KOPT-K1 (cell line): ENCODE data around the gene DNAJB11.
"Not testable (repeated sequence)": the region's sequence is repeated elsewhere in the genome, so short reads cannot be mapped to it uniquely, and the experiment has no call there.

Experiments used
- H3K27ac ChIP-seq: fragments of 200-600 bp; sonication (generic); 2 replicates; pipeline ENCODE4 v1.5.1; 2016; ENCODE audit warnings: antibody characterized with exemption, mild to moderate bottlenecking, low read depth, low read length; ENCODE audit not compliant: poor library complexity, severe bottlenecking
- H3K36me3 ChIP-seq: fragments of 200-600 bp; sonication (generic); 2 replicates; pipeline ENCODE4 v1.5.1; 2017; ENCODE audit warnings: antibody characterized with exemption, mild to moderate bottlenecking, low read length, moderate library complexity; ENCODE audit not compliant: insufficient read depth
- H3K9me3 ChIP-seq: fragments of 200-600 bp; sonication (generic); 2 replicates; pipeline ENCODE4 v1.5.1; 2017; ENCODE audit warnings: antibody characterized with exemption, low read length, mild to moderate bottlenecking; ENCODE audit not compliant: insufficient read depth, poor library complexity, severe bottlenecking

The DNAJB11 gene

DNA sequence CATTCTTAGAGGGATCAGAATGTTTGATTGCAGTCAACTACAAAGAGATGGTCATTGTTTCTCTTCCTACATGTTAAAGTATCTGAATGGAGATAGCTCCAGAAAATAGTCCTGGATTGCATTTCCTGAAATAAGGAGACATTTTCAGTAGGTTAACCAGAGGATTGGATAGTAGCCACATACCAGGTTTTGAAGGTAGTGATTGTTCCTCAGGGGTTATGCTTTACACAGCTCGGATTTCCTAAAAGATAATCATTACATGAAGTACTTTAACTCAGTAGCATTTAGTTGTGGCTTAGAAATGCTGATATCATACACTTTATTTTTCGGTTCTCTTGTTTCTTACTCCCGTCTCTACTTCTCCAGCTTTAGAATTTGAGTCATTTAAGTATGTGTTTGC is 10.3 kb downstream of the DNAJB11 start:
- Histone ChIP-seq H3K9me3 (no peaks in the 10 kb centered on the region), H3K27ac (no peak overlapping the region), H3K36me3 (peaks cover 99% of the 10 kb centered on the region)

DNA sequence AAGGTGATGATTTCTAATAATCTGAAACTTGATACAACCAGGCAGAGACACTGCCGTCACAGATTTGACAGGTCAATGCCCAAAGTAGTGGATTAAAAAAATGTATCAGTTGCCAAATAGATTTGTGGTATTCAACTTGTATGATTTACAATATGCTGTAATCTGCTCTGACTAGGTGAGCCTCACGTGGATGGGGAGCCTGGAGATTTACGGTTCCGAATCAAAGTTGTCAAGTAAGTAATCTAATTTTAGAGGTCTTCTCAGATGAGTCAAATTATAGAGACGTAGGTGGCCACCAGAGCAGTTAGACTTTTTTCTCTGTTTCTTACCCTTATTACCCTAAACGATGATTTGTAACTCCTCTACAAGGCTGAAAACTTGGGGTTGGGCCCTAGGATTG is 12.0 kb downstream of the DNAJB11 start:
- Histone ChIP-seq H3K27ac (no peak overlapping the region), H3K9me3 (no peaks in the 10 kb centered on the region), H3K36me3 (peaks cover 88% of the 10 kb centered on the region)

DNA sequence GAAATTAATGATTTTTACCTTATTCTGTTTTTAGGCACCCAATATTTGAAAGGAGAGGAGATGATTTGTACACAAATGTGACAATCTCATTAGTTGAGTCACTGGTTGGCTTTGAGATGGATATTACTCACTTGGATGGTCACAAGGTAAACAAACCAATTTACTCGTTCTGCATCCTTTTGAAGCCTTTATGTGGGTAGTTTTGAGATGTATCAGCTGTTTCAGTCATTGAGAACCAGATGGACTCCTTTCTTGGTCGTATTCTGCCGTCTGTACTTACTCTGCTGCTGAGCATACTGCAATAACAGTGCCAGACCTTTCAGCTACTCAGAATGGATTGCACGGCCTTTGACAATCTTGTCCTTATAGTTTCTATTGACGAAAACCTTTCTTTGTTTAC is 13.3 kb downstream of the DNAJB11 start:
- no peak overlapping the region for H3K27ac ChIP-seq
- peaks cover 76% of the 10 kb centered on the region for H3K36me3 ChIP-seq
- no peaks in the 10 kb centered on the region for H3K9me3 ChIP-seq

DNA sequence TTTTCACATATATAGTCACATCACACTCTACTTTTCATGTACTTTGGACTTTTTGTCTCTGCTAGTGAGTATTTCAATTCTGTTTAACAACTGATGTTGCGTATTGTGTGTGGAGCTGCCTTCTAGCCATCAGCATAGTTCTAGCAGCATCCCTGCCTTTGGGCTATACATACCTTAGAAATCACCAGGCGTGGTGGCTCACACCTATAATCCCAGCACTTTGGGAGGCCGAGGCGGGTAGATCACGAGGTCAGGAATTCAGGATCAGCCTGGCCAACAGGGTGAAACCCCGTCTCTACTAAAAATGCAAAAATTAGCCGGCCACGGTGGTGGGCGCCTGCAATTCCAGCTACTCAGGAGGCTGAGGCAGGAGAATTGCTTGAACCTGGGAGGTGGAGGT is 15.7 kb downstream of the DNAJB11 start:
- peaks cover 52% of the 10 kb centered on the region for H3K36me3 ChIP-seq
- H3K9me3 ChIP-seq: not testable (repeated sequence)

DNA sequence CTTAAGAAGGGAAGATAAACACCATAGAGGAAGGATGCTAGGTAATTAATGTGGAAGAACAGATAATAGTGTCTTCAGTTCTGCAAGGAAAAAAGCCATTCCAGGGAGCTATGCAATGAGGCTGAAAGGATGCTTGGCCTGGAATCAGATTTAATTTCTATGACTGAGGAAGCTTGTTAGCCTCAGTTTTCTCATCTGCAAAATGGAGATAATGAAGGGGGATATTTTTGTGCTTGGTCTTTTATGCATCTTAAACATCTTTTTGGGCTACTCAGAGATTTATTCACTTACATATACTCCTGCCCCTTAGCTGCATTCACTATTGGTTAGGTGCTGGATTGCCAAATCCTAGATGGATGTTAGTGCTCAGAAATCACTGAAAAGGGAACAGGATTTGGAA is 16.7 kb downstream of the DNAJB11 start:
- Histone ChIP-seq H3K9me3 (no peaks in the 10 kb centered on the region), H3K27ac (no peak overlapping the region), H3K36me3 (peaks cover 42% of the 10 kb centered on the region)

More for the DNA sequence above, 15.7 kb downstream of the DNAJB11 start:
- H3K27ac ChIP-seq: not testable (repeated sequence)

DNA sequence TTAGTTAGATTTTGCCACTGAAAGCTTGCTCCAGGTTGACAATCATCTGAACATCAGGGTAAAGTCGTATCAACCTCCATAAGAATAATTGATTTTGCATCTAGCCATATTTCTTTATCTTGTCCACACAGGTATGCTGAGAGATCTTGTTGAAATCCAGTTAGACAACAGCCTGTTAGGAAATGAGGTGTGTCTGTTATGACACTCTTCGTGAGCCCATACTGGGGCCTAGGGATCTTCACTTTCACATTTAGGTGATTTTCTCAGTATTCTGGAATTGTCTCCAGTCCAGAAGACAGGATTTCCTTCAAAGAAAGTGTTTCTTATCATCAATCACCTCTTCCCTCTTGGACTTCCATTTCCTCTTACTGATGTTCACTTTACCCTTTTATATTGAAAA is 18.1 kb downstream of the DNAJB11 start:
- Histone ChIP-seq H3K27ac (no peak overlapping the region), H3K36me3 (peaks cover 28% of the 10 kb centered on the region), H3K9me3 (no peaks in the 10 kb centered on the region)

DNA sequence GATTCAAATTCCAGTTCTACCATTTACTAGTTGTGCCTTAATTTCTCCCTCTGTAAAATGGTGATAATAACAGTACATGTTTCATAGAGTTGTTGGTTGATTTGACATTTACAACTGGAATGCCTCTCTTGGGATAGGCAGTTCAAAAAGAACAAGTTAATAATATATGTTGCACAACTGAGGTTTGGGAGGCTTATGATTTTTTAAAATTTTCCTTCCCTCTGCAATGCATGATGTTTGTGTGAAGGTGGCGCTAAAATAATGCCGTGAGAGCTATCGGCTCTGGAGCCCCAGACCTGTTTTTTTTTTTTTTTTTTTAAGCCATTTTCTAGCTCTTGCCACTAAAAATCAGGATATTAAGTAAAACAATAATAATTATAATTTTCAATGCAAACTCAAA is 18.6 kb downstream of the DNAJB11 start:
- Histone ChIP-seq H3K36me3 (peaks cover 23% of the 10 kb centered on the region), H3K27ac (no peak overlapping the region), H3K9me3 (no peaks in the 10 kb centered on the region)

DNA sequence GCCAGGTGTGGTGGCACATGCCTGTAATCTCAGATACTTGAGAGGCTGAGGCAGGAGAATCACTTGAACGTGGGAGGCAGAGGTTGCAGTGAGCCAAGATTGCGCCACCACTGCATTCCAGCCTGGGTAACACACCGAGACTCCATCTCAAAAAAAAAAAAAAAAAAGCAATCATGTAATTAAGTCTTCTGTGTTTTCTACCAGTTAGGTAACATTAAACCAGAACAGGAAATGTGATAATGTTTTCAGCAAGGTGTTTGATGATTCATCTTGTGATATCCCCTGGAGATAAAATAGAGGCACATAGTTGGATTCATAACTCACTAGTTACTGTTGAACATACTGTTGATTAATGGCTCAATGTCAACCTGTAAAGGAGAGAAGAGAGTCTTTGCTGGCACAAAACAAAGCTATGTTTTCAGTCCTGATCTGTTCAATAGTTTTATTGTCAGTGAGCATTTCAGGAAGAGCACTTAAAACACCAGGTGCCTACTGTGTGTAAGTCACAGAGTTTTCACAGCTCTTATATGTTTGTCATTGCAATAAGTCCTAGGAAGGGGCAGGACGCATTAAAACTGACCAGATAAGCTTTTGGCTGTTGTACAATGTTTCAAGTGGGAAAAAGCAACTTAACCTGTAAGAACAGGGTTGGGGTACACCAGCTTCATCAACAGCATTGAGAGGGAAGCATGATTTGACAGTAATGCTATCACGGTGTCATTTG is 19.5 kb downstream of the DNAJB11 start:
- Histone ChIP-seq H3K9me3 (no peaks in the 10 kb centered on the region), H3K36me3 (peaks cover 14% of the 10 kb centered on the region), H3K27ac (no peak overlapping the region)

DNA sequence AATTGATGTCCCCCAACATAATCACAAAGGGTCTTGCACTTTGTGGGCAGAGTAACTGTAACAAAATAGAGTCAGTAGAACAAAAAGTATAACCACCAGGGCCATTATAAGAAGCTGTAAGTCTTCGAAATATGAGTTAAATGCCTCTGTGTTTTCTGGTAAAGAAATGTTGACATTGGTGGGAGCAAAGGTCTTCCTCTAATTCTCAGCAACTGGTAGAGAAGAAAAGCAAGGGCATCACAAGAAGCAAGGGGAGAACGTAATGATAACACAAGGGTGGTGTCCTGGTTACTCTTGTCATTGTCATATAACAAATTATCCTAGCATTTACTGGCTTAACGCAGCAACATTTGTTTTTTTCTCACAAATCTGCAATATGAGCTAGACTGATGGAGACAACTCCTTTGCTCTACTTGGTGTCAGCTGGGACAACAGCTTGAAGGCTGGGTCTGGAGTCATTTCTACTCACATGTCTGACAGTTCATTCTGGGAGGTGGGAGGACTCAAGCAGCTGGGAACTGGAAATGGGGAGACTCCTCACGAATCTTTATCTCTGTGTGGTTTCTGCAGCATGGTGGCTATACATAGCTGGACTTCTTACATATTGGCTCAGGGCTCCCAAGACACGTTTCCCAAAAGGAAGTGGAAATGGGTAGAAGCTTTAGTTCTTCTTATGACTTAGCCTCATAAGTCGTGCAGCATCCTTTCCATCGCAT is 20.2 kb downstream of the DNAJB11 start:
- Histone ChIP-seq H3K9me3 (no peaks in the 10 kb centered on the region), H3K36me3 (peaks cover 7% of the 10 kb centered on the region), H3K27ac (no peak overlapping the region)

DNA sequence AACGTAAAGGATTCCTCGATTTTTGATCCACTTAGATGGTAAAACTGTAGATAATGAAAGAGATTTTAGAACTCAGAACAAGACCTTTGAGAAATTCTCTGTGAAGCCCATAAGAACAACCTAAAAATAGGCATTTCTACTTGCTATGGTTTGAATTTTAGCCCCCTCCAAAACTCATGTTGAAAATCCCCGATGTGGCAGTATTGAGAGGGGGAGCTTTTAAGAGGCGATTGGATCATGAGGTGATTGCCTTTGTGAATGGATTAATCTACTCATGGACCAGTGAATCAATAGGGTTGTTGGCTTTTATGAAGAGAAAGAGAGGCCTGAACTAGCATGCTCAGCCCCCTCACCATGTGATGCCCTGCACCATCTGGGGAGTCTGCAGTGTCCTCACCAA is 22.2 kb downstream of the DNAJB11 start:
- Histone ChIP-seq H3K27ac (no peak overlapping the region), H3K9me3 (no peaks in the 10 kb centered on the region), H3K36me3 (no peaks in the 10 kb centered on the region)

DNA sequence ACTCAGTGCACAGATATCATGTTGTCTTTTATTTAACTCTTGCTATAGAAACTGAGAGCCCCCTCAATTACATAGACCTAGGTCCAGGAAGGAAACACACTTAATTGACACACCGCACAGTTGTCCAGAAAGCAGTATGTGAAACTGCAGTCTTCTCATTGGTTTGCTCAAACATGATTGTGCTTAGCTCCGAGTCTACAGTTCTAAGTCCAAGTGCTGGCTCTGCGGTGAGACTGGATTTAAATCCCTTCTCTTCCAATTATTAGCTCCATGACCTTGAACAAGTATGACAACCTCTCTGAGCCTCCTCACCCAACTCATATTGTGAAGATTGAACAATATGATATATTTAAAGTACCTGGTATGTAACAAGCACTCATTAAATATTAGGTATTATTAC is 23.3 kb downstream of the DNAJB11 start:
- Histone ChIP-seq H3K36me3 (no peaks in the 10 kb centered on the region), H3K27ac (no peak overlapping the region), H3K9me3 (no peaks in the 10 kb centered on the region)

DNA sequence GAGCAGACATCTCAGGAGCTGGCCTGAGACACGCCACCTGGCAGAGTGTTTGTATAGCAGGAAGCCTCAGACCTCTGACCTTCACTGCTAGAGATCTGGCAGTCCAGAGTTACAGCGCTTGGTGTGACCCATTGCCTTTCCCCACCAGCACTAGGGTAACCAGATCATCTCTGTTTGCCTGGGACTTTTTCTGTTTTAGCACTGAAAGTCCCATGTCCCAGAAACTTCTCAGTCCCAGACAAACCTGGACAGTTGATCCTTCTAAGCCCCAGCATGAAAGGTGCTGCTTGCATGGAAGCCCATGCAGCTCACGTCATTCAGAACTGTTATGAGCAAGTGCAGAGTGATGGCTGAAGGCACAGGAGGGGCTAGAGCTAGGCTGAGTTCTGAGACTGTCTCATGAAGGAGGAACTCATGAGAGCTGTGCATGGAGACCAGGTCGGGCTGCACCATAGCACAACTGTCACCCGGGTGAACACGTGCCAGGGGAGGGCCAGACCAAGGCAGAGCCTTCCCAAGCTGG is 24.1 kb downstream of the DNAJB11 start:
- H3K9me3 ChIP-seq: no peaks in the 10 kb centered on the region
- H3K36me3 ChIP-seq: no peaks in the 10 kb centered on the region
- no peak overlapping the region for H3K27ac ChIP-seq

DNA sequence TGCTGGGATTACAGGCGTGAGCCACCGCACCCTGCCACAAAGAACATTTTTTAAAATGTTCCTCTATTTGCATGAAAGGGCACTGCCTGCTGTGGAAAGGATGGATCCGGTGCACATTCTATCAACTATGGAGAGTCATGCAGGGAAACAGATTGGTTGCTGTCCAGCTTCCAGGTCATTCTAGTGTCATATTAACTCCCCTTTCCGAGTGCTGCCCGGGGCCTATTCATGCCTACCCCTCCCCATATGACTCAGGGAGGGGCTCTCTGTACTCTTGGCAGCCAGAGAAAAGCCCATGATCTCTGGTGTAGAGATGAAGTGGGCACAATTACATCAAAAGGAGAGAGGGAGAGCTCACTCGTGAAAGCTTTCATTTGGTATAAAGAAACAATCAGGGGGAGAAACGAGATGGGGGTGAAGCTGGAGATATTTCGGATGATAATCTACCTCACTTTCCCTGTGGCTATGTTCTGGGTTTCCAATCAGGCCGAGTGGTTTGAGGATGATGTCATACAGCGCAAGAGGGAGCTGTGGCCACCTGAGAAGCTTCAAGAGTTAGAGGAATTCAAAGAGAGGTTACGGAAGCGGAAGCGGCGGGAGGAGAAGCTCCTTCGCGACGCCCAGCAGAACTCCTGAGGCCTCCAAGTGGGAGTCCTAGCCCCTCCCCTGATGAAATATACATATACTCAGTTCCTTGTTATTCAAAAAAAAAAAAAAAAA is 26.2 kb downstream of the DNAJB11 start:
- Histone ChIP-seq H3K27ac (no peak overlapping the region), H3K36me3 (no peaks in the 10 kb centered on the region), H3K9me3 (no peaks in the 10 kb centered on the region)

DNA sequence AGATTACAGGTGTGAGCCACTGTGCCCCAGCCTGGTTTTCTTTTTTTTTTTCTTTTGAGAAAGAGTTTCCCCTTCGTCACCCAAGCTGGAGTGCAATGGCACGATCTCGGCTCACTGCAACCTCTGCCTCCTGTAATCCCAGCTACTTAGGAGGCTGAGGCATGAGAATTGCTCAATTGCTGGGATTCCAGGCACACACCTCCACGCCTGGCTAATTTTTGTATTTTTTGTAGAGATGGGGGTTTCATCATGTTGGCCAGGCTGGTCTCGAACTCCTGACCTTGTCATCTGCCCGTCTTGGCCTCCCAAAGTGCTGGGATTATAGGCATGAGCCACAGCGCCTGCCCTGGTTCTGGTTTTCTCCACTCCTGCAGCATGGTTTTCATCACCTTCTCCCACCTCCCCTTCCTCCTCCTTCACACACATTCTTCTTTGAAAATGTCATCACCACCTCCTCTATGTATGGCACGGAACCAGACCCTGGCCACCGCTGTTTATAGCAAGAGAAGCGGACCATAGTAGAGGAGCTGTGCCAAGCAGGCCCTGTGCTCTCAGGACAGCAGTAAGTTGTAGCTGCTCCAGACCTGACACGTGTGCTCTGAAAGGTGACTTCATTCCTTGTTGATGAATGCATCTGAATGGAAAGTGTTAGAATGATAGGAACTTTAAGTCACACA is 27.7 kb downstream of the DNAJB11 start:
- Histone ChIP-seq H3K27ac (no peak overlapping the region), H3K36me3 (no peaks in the 10 kb centered on the region), H3K9me3 (no peaks in the 10 kb centered on the region)

DNA sequence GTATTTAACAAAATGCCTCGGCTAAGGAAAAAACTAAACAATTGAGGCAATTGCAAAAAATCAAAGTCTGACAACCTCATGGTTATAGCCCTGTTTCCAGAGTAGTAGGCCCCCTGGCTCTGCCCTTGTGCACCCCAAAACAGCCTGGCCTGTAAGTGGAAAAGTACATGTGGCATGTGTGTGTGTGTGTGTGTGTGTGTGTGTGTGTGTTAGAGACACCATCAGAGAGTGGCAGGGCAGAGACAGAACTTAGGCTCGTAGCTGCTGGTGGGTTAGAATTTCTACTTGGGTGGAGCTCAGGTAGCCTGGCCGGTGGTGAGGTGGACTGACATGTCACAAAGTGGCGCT is 28.2 kb downstream of the DNAJB11 start:
- Histone ChIP-seq H3K36me3 (no peaks in the 10 kb centered on the region), H3K27ac (no peak overlapping the region), H3K9me3 (no peaks in the 10 kb centered on the region)
